Prostate gland (tissue), 2 donors: ENCODE data around the gene SMIM22. TPM values are rescaled to one million over a fixed set of nuclear protein-coding genes. Genes with fewer than 3 reads are reported as not detected.

ENCODE experiments used
- DNase-seq: peaks from one replicate; pipeline ENCODE4 v3.0.0-alpha.2; 2019; ENCODE audit warnings: low spot score
- H3K27ac ChIP-seq, 2 donors: fragments of 200-600 bp; sonication (generic); 2 replicates each; pipeline ENCODE4 v1.5.1; 2017 to 2019
- H3K27me3 ChIP-seq: fragments of 200-600 bp; sonication (generic); replicated peaks from 2 replicates; pipeline ENCODE4 v1.5.1; 2019; ENCODE audit not compliant: insufficient read depth
- H3K36me3 ChIP-seq, 2 donors: fragments of 200-600 bp; sonication (generic); 1 replicate in 1 of 2; 2 replicates in 1 of 2; pipeline versions ENCODE4 v1.5.1 to v1.8.1; 2017 to 2019
- H3K4me1 ChIP-seq: fragments of 200-600 bp; sonication (generic); replicated peaks from 2 replicates; pipeline ENCODE4 v1.5.1; 2019
- H3K4me3 ChIP-seq, 2 donors: fragments of 200-600 bp; sonication (generic); 2 replicates each; pipeline ENCODE4 v1.5.1; 2017 to 2019
- H3K9me3 ChIP-seq: fragments of 200-600 bp; sonication (generic); 2 replicates; pipeline ENCODE4 v1.5.1; 2017
- POLR2A ChIP-seq: fragments of 450-650 bp; IDR thresholded peaks from one replicate; pipeline ENCODE4 v1.6.1; 2016; ENCODE audit warnings: antibody characterized with exemption, mild to moderate bottlenecking
- POLR2AphosphoS5 ChIP-seq: sonication (generic); formaldehyde crosslinking; IDR thresholded peaks from one replicate; pipeline ENCODE4 v1.6.1; 2017; ENCODE audit warnings: antibody characterized with exemption
- WGBS: methylation state at CpG from one replicate; pipeline ENCODE4 v1.1.5; 2018; 5-methylcytosine and 5-hydroxymethylcytosine counted together
- intact Hi-C: fragments of 100-400 bp; cut with DNase I; formaldehyde crosslinking; loops from one replicate; pipeline ENCODE4 v1.14.2; 2022
- total RNA-seq, 2 donors: library from RNA; depleted of rRNA; stranded (reverse); fragments of >200 nt; gene quantifications; one replicate each; pipeline ENCODE4 v1.1.0, GENCODE V29; 2016
- TF ChIP-seq, protein P1 (sequence below), 4 experiments: fragments of 200-600 bp in 2 of 4; fragments of 450-650 bp in 2 of 4; sonication (generic) in 2 of 4; IDR thresholded peaks; 1 replicate in 3 of 4; 2 replicates in 1 of 4; pipeline ENCODE4 v1.5.1; 2016 to 2019; ENCODE audit warnings: antibody characterized with exemption in 4 of 4, mild to moderate bottlenecking in 2 of 4, moderate library complexity in 2 of 4

The SMIM22 gene
- total RNA-seq, 2 donors from 2014 or later = 5.6 to 29.0 TPM

GRCh38 chr16:4768549-4769305, 26.4 kb upstream of the SMIM22 start:
- Histone ChIP-seq H3K4me1 (peaks cover 15% of the 10 kb centered on the region), H3K9me3 (no peaks in the 10 kb centered on the region), H3K27me3 (no peaks in the 10 kb centered on the region), H3K36me3 (peaks cover 0 to 4% of the 10 kb centered on the region in 2 donors), H3K4me3 (peak overlapping the region; percentile 51 to 99), H3K27ac (peak overlapping the region; percentile 89 to 92)
- intact Hi-C loops = loop anchor here (1.0 kb wide), 1 partner anchor 34 kb away; the partner anchor contains the start of genes ANKS3 and DNAAF8
- WGBS = 2% methylated on average over 45 of the region's 48 CpGs
- DNase-seq = peak; percentile 97
- TF ChIP-seq POLR2AphosphoS5 (peak; percentile 98), POLR2A (peak; percentile 85)
- TF ChIP-seq, protein P1, sequence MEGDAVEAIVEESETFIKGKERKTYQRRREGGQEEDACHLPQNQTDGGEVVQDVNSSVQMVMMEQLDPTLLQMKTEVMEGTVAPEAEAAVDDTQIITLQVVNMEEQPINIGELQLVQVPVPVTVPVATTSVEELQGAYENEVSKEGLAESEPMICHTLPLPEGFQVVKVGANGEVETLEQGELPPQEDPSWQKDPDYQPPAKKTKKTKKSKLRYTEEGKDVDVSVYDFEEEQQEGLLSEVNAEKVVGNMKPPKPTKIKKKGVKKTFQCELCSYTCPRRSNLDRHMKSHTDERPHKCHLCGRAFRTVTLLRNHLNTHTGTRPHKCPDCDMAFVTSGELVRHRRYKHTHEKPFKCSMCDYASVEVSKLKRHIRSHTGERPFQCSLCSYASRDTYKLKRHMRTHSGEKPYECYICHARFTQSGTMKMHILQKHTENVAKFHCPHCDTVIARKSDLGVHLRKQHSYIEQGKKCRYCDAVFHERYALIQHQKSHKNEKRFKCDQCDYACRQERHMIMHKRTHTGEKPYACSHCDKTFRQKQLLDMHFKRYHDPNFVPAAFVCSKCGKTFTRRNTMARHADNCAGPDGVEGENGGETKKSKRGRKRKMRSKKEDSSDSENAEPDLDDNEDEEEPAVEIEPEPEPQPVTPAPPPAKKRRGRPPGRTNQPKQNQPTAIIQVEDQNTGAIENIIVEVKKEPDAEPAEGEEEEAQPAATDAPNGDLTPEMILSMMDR (IDR thresholded peaks at IDR 0.05) = no peak

DNA sequence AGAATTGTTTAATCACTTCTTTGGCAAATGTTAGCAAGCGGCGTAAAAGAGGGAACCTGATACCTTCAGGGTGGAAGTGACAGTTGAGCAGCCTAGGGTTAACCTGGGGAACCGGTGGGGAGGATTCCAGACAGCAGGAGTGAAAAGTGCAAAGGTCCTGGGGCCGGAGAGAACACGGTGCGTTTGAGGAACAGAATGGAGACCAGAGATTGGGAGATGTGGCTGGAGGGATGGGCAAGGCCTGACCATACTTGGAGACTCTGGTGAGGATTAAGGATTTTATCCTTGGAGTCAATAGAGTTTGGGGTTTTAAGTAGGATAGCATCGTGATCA, 25.9 kb upstream of the SMIM22 start:
- Histone ChIP-seq H3K27me3 (no peaks in the 10 kb centered on the region), H3K27ac (peak overlapping the region in 1 of 2 donors; percentile 92), H3K36me3 (no peaks in the 10 kb centered on the region), H3K9me3 (no peaks in the 10 kb centered on the region), H3K4me3 (peak overlapping the region; percentile 51 to 99), H3K4me1 (peaks cover 15% of the 10 kb centered on the region)
- WGBS = 43% methylated on average over 7 of the region's 7 CpGs
- TF ChIP-seq POLR2A (no peak), POLR2AphosphoS5 (no peak)
- TF ChIP-seq, protein P1 (IDR thresholded peaks at IDR 0.05) = no peak
- DNase-seq = no peak
- intact Hi-C loops = no loop called here

GRCh38 chr16:4771646-4772045, 23.5 kb upstream of the SMIM22 start:
- WGBS = 60% methylated on average over 3 of the region's 3 CpGs
- H3K36me3 ChIP-seq = no peaks in the 10 kb centered on the region
- H3K27ac ChIP-seq = no peak overlapping the region
- intact Hi-C loops = no loop called here
- H3K4me1 ChIP-seq = peaks cover 5% of the 10 kb centered on the region
- DNase-seq = no peak
- no peaks in the 10 kb centered on the region for H3K9me3 ChIP-seq
- no peak overlapping the region for H3K4me3 ChIP-seq
- TF ChIP-seq POLR2AphosphoS5 (no peak), POLR2A (no peak)
- TF ChIP-seq, protein P1 (IDR thresholded peaks at IDR 0.05) = no peak
- H3K27me3 ChIP-seq = no peaks in the 10 kb centered on the region

GRCh38 chr16:4772351-4772750, 22.8 kb upstream of the SMIM22 start:
- 77% methylated on average over 5 of the region's 5 CpGs for WGBS
- intact Hi-C loops = no loop called here
- H3K36me3 ChIP-seq = no peaks in the 10 kb centered on the region
- DNase-seq = no peak
- H3K27ac ChIP-seq = no peak overlapping the region
- H3K27me3 ChIP-seq = no peaks in the 10 kb centered on the region
- H3K9me3 ChIP-seq = no peaks in the 10 kb centered on the region
- no peak overlapping the region for H3K4me3 ChIP-seq
- TF ChIP-seq POLR2AphosphoS5 (no peak), POLR2A (no peak)
- TF ChIP-seq, protein P1 (IDR thresholded peaks at IDR 0.05) = no peak
- peaks cover 5% of the 10 kb centered on the region for H3K4me1 ChIP-seq

- no peak overlapping the region for H3K4me3 ChIP-seq
- no peaks in the 10 kb centered on the region for H3K9me3 ChIP-seq
- intact Hi-C loops = no loop called here
- no peak for DNase-seq
- no peak overlapping the region for H3K27ac ChIP-seq
- no peaks in the 10 kb centered on the region for H3K4me1 ChIP-seq
- WGBS = 94% methylated on average over 8 of the region's 13 CpGs
- no peaks in the 10 kb centered on the region for H3K36me3 ChIP-seq
- TF ChIP-seq POLR2AphosphoS5 (no peak), POLR2A (no peak)
- TF ChIP-seq, protein P1 (IDR thresholded peaks at IDR 0.05) = no peak
- no peaks in the 10 kb centered on the region for H3K27me3 ChIP-seq
These were observed 20.2 kb upstream of the SMIM22 start for GRCh38 chr16:4775005-4775404.
